Thoracic aorta (tissue), 2 donors: Measurements from ENCODE around the gene ANXA6. TPM values are rescaled to one million over a fixed set of nuclear protein-coding genes. Genes with fewer than 3 reads are reported as not detected.

Experiments
- ATAC-seq: fragments of 150-250 bp; one replicate; pipeline ENCODE4 v1.8.0; 2017; ENCODE audit warnings: low read depth; ENCODE audit not compliant: insufficient number of reproducible peaks, low FRiP score
- DNase-seq: peaks from one replicate; pipeline ENCODE4 v3.0.0-alpha.2; 2020; ENCODE audit warnings: low spot score
- H3K27ac ChIP-seq, 2 donors: fragments of 200-600 bp; sonication (generic); 1 replicate in 1 of 2; 2 replicates in 1 of 2; pipeline ENCODE4 v1.5.1; 2016; ENCODE audit warnings: mild to moderate bottlenecking in 2 of 2, moderate library complexity in 2 of 2
- H3K27me3 ChIP-seq: fragments of 200-600 bp; sonication (generic); replicated peaks from 2 replicates; pipeline ENCODE4 v1.6.0; 2016; ENCODE audit warnings: mild to moderate bottlenecking; ENCODE audit not compliant: insufficient read depth
- H3K36me3 ChIP-seq: fragments of 200-600 bp; sonication (generic); one replicate; pipeline ENCODE4 v1.5.1; 2016
- H3K4me1 ChIP-seq, 2 donors: fragments of 200-600 bp; sonication (generic); 1 replicate in 1 of 2; 2 replicates in 1 of 2; pipeline versions ENCODE4 v1.5.1 to v1.6.0; 2016; ENCODE audit warnings: low read depth in 2 of 2, mild to moderate bottlenecking in 1 of 2; ENCODE audit not compliant: control insufficient read depth in 1 of 2
- H3K4me3 ChIP-seq: fragments of 200-600 bp; sonication (generic); 2 replicates; pipeline ENCODE4 v1.5.1; 2016; ENCODE audit warnings: mild to moderate bottlenecking
- H3K9me3 ChIP-seq: fragments of 200-600 bp; sonication (generic); 2 replicates; pipeline ENCODE4 v1.5.1; 2016
- CTCF ChIP-seq: fragments of 200-600 bp; sonication (generic); IDR thresholded peaks from one replicate; pipeline ENCODE4 v1.5.1; 2019; ENCODE audit warnings: antibody characterized with exemption
- total RNA-seq, 2 donors: library from RNA; depleted of rRNA; stranded (reverse); fragments of >200 nt; gene quantifications; one replicate each; pipeline versions ENCODE4 v1.1.0 to v1.2.3, GENCODE V29; 2016

Gene ANXA6
- total RNA-seq, 2 donors from 2014 or later = 207 to 349 TPM

GRCh38 chr5:151130235-151130921, 27.2 kb downstream of the ANXA6 start:
- no peak overlapping the region for H3K27ac ChIP-seq
- ATAC-seq = no peak
- no peaks in the 10 kb centered on the region for H3K27me3 ChIP-seq
- H3K4me1 ChIP-seq = no peaks in the 10 kb centered on the region
- H3K36me3 ChIP-seq = peaks cover 78% of the 10 kb centered on the region
- DNase-seq = no peak
- H3K4me3 ChIP-seq = no peak overlapping the region
- no peaks in the 10 kb centered on the region for H3K9me3 ChIP-seq
- no peak for TF ChIP-seq CTCF

DNA sequence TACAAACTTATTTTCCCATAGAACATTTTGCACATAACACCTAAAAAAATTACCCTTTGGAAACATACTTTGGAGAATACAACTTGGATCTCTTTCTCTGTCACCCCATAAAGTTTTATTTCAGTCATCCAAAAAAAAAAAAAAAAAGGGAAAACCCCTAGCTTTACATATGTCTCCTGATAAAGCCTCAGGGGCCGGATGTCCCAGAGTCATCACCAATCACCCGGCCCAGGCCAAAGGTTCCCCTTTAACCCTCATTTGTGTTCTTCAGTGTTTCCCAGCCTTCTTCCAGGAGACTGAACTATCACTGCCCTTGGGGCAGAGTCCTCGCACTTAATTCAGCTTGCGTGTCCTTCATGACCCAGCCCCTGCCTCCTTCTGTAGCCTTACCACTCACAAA, 28.8 kb downstream of the ANXA6 start:
- no peak for DNase-seq
- H3K27me3 ChIP-seq = no peaks in the 10 kb centered on the region
- no peak for TF ChIP-seq CTCF
- H3K9me3 ChIP-seq = no peaks in the 10 kb centered on the region
- H3K27ac ChIP-seq = no peak overlapping the region
- ATAC-seq = no peak
- peaks cover 62% of the 10 kb centered on the region for H3K36me3 ChIP-seq
- H3K4me3 ChIP-seq = no peak overlapping the region
- peaks cover 0 to 12% of the 10 kb centered on the region in 2 donors for H3K4me1 ChIP-seq

DNA sequence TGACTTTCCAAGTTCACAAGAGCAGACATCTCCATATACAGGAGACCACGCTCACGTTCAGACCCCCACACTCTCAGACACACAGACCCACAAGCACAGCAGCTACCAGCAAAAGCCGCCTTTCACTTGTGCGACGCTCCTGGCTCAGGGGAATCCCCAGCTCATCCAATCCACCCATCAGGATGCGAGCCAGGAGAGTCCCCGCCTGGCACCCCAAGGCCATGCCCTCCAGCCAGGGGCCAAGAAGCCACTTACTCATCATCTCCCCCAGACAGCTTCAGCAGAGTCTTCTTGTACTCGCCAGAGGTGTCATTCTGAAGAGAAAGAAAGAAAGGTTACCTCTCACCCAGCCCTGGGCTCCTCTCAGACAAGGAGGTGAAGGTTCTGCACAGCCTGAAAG, 29.7 kb downstream of the ANXA6 start:
- Histone ChIP-seq H3K36me3 (peaks cover 60% of the 10 kb centered on the region), H3K27me3 (no peaks in the 10 kb centered on the region)

DNA sequence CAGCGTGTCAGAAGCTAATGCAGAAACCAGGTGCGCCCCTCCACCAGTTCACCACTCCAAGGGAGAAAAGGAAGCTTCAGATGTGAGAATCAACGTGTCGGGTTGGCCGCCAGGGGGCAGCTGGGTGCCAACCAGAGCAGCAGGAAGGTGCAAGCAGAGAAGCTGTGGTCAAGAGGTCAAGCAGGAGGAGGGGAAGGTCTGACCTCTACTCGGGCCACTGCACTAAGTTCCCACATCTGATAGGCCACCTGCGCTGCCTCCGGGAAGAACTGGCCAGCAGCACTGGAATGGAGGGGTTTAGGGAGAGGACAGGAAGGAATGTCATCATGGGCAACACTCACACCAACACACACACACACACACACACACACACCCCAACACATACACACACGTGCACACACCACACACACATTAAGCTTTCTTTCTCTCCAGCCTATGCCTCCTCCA, 31.4 kb downstream of the ANXA6 start:
- H3K36me3 ChIP-seq = peaks cover 60% of the 10 kb centered on the region
- no peak overlapping the region for H3K4me3 ChIP-seq
- ATAC-seq = no peak
- no peaks in the 10 kb centered on the region for H3K27me3 ChIP-seq
- H3K27ac ChIP-seq = no peak overlapping the region
- peak; percentile 81 for TF ChIP-seq CTCF
- no peak for DNase-seq
- H3K9me3 ChIP-seq = no peaks in the 10 kb centered on the region
- peaks cover 0 to 17% of the 10 kb centered on the region in 2 donors for H3K4me1 ChIP-seq

More for the DNA sequence above, 29.7 kb downstream of the ANXA6 start:
- H3K4me1 ChIP-seq = peaks cover 0 to 17% of the 10 kb centered on the region in 2 donors
- ATAC-seq = no peak
- no peak overlapping the region for H3K4me3 ChIP-seq
- no peaks in the 10 kb centered on the region for H3K9me3 ChIP-seq
- TF ChIP-seq CTCF = no peak
- no peak overlapping the region for H3K27ac ChIP-seq
- no peak for DNase-seq

DNA sequence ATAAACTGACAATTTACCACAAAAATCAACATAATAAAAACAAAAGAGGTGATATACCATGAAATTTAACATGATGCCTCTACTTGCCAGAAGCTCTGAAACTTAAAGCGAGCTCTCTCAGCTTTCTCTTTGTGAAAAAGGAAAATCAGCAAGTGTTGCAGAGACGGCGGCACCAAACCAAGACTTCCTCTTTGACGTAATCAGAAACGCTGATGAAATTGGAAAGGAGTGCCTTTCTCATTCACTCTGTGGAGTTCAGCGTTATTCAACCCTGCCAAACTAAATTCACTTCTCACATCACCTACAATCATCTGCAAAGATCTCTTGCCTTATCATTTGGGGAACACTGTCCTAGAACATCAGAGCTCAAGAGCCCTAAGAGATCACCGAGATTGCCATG, 32.2 kb downstream of the ANXA6 start:
- no peak for TF ChIP-seq CTCF
- no peaks in the 10 kb centered on the region for H3K27me3 ChIP-seq
- peaks cover 0 to 17% of the 10 kb centered on the region in 2 donors for H3K4me1 ChIP-seq
- H3K36me3 ChIP-seq = peaks cover 59% of the 10 kb centered on the region
- no peaks in the 10 kb centered on the region for H3K9me3 ChIP-seq
- no peak for ATAC-seq
- H3K27ac ChIP-seq = no peak overlapping the region
- no peak overlapping the region for H3K4me3 ChIP-seq
- no peak for DNase-seq
